ENCODE measurements around the gene AKR1B1. TPM values are rescaled to one million over a fixed set of nuclear protein-coding genes. Genes with fewer than 3 reads are reported as not detected.

AKR1B1 gene
- total and polyA plus RNA-seq, 2 of the 4 experiments (the other 2 are of a cell fraction): 90.9 to 201 TPM

DNA sequence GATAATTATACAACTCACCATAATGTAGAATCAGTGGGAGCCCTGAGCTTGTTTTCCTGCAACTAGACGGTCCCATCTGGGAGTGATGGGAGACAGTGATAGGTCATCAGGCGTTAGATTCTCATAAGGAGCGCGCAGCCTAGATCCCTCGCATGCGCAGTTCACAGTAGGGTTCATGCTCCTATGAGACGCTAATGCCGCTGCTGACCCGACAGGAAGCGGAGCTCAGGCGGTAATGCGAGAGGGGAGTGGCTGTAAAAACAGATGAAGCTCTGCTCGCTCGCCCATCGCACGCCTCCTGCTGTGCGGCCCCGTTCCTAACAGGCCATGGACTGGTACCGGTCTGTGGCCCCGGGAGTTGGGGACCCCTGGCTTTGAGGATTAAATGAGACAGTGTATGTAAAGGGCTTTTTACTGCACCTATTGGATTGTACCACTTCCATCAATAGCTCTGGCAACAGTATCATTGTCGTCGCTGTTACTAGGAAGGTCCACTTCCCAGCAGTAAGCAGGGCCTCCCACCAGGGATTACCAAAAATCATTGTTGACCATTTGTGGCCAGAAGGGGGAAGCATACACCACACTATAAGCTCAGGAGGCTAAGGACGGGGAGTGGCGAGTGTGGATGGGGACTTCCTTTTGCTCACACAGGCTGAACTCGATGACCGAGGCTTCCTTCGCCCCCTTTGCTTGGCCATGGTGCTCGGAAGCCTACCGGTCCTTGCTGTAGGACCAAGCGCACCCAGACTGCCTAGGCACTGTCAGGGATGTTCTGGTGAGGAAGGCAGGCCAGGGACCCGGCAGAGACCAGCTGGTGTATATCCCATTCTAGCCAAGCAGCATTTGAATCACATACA is 26.4 kb downstream of the AKR1B1 start:
- H2BK120ac ChIP-seq (ENCODE audit: low read depth, low read length): peak overlapping the region; percentile 96
- H3K4ac ChIP-seq (ENCODE audit: low read depth, low read length): peak overlapping the region; percentile 97
- CTCF ChIA-PET: interaction anchor here (0.6 to 2.5 kb wide), 25 partner anchors 10 to 178 kb away, joined by 3 to 43 read pairs (median 4); no protein-coding TSS in a partner anchor
- DNase-seq (peak; percentile 91), ATAC-seq (ENCODE audit: low read depth) (peak; percentile 97)
- POLR2A ChIA-PET (ENCODE audit: unreplicated experiment): interaction anchor here (0.5 to 0.7 kb wide), 4 partner anchors 20 to 437 kb away, joined by 3 read pairs; no protein-coding TSS in a partner anchor
- peak overlapping the region; percentile 75 for H3K23ac ChIP-seq (ENCODE audit: low read depth, low read length)
- intact Hi-C loops (cut with micrococcal nuclease) (loop anchor here (1.0 to 10.0 kb wide), 5 partner anchors 46 to 242 kb away; no protein-coding TSS in a partner anchor), in situ Hi-C loops (cut with MboI; ENCODE audit: low sequenced_read_pairs) (loop anchor here (5.0 kb wide), 1 partner anchor 80 kb away; no protein-coding TSS in a partner anchor), dilution Hi-C loops (cut with HindIII; ENCODE audit: low sequenced_read_pairs, unreplicated experiment) (no loop called here)
- H2AK9ac ChIP-seq (replicated peaks; ENCODE audit: low read depth, low read length, poor library complexity): peak overlapping the region; percentile 60
- 13% methylated on average over 5 of the region's 31 CpGs; no CpG with 5 or more reads in 1 of the 2 experiments for WGBS, 2 experiments (ENCODE audit: extremely low coverage in 2 of 2, insufficient read length in 1 of 2)
- H3K14ac ChIP-seq (replicated peaks; ENCODE audit: low read depth, low read length): peak overlapping the region; percentile 93
- H2AK5ac ChIP-seq (ENCODE audit: low read depth, low read length): peak overlapping the region; percentile 68; the same call in 1 of the 2 replicates
- no TSS peak for BruUV-seq (replicated peaks)
- H3K36me3 ChIP-seq (ENCODE audit: control insufficient read depth, insufficient read depth, low read length): no peaks in the 10 kb centered on the region
- peak overlapping the region; percentile 51 for H3K27ac ChIP-seq (ENCODE audit: insufficient read depth, low read length)
- H2BK5ac ChIP-seq (ENCODE audit: low read depth, low read length, poor library complexity, severe bottlenecking): peak overlapping the region; percentile 69
- peak overlapping the region; percentile 90 for H4K91ac ChIP-seq (ENCODE audit: insufficient read depth, low read depth, low read length)
- peak overlapping the region; percentile 43 for H3K4me3 ChIP-seq (ENCODE audit: insufficient read depth, low read depth, low read length)
- peak overlapping the region; percentile 86; the same call in 2 of the 3 replicates for H2BK15ac ChIP-seq (ENCODE audit: low read depth, low read length)
- peaks cover 8% of the 10 kb centered on the region for H3K4me1 ChIP-seq (ENCODE audit: control insufficient read depth, insufficient read depth, low read length)
- H3K9ac ChIP-seq (ENCODE audit: low read depth, low read length): peak overlapping the region; percentile 64
- H3K18ac ChIP-seq (ENCODE audit: low read depth, low read length): peak overlapping the region; percentile 58; the same call in 1 of the 2 replicates
- peak overlapping the region; percentile 93 for H2BK20ac ChIP-seq (ENCODE audit: low read depth, low read length)
- H3K9me1 ChIP-seq (ENCODE audit: insufficient read depth, low read length): peaks cover 8% of the 10 kb centered on the region; the same call in 1 of the 2 replicates
- no peaks in the 10 kb centered on the region for H3K79me1 ChIP-seq (ENCODE audit: low read depth in 1 of 2, low read length in 2 of 2)
- H3K56ac ChIP-seq (ENCODE audit: extremely low read depth, insufficient read depth, low read length): peak overlapping the region; percentile 5; the same call in 1 of the 2 replicates
- H2AFZ ChIP-seq (replicated peaks; ENCODE audit: low read length, poor library complexity): peak overlapping the region; percentile 99
- H4K5ac ChIP-seq (ENCODE audit: low read depth, low read length): peak overlapping the region; percentile 85; the same call in 1 of the 2 replicates
- H3K4me2 ChIP-seq (ENCODE audit: low read depth, low read length): peak overlapping the region; percentile 85
- H3K27me3 ChIP-seq (ENCODE audit: control insufficient read depth, insufficient read depth, low read length): peaks cover 2% of the 10 kb centered on the region
- H4K8ac ChIP-seq (ENCODE audit: low read depth in 2 of 2, low read length in 2 of 2): peak overlapping the region; percentile 61 to 96; a peak in 3 of 4 replicates
- H4K20me1 ChIP-seq (ENCODE audit: insufficient read depth, low read length): no peaks in the 10 kb centered on the region
- H3K9me3 ChIP-seq (ENCODE audit: control insufficient read depth, insufficient read depth, low read length): no peaks in the 10 kb centered on the region; the same call in 1 of the 2 replicates
- TF ChIP-seq POLR2A (IDR thresholded peaks at IDR 0.05; ENCODE audit: low read depth, low read length) (no peak), MXI1 (IDR thresholded peaks at IDR 0.05; ENCODE audit: borderline replicate concordance, low read depth, low read length) (no peak), CEBPB (IDR thresholded peaks at IDR 0.05; ENCODE audit: low read depth, low read length) (no peak), BHLHE40 (IDR thresholded peaks at IDR 0.05; ENCODE audit: low read depth, low read length) (no peak), CHD1 (IDR thresholded peaks at IDR 0.05; ENCODE audit: low read depth, low read length) (no peak), MAFK (IDR thresholded peaks at IDR 0.05; ENCODE audit: low read depth, low read length) (no peak), RFX5 (IDR thresholded peaks at IDR 0.05; ENCODE audit: low read depth, low read length) (peak; percentile 56; the same call in 1 of the 2 replicates), SMC3 (IDR thresholded peaks at IDR 0.05; ENCODE audit: low read depth, low read length) (peak; percentile 90), RAD21 (IDR thresholded peaks at IDR 0.05; ENCODE audit: low read length) (peak; percentile 92)
- TF ChIP-seq, protein P1, sequence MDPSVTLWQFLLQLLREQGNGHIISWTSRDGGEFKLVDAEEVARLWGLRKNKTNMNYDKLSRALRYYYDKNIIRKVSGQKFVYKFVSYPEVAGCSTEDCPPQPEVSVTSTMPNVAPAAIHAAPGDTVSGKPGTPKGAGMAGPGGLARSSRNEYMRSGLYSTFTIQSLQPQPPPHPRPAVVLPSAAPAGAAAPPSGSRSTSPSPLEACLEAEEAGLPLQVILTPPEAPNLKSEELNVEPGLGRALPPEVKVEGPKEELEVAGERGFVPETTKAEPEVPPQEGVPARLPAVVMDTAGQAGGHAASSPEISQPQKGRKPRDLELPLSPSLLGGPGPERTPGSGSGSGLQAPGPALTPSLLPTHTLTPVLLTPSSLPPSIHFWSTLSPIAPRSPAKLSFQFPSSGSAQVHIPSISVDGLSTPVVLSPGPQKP (IDR thresholded peaks at IDR 0.05; ENCODE audit: borderline replicate concordance, low read depth, low read length): no peak
- TF ChIP-seq, protein P2, sequence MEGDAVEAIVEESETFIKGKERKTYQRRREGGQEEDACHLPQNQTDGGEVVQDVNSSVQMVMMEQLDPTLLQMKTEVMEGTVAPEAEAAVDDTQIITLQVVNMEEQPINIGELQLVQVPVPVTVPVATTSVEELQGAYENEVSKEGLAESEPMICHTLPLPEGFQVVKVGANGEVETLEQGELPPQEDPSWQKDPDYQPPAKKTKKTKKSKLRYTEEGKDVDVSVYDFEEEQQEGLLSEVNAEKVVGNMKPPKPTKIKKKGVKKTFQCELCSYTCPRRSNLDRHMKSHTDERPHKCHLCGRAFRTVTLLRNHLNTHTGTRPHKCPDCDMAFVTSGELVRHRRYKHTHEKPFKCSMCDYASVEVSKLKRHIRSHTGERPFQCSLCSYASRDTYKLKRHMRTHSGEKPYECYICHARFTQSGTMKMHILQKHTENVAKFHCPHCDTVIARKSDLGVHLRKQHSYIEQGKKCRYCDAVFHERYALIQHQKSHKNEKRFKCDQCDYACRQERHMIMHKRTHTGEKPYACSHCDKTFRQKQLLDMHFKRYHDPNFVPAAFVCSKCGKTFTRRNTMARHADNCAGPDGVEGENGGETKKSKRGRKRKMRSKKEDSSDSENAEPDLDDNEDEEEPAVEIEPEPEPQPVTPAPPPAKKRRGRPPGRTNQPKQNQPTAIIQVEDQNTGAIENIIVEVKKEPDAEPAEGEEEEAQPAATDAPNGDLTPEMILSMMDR (conservative IDR thresholded peaks at IDR 0.05; ENCODE audit: low read depth, low read length): peak; percentile 84
- TF ChIP-seq, protein P3, sequence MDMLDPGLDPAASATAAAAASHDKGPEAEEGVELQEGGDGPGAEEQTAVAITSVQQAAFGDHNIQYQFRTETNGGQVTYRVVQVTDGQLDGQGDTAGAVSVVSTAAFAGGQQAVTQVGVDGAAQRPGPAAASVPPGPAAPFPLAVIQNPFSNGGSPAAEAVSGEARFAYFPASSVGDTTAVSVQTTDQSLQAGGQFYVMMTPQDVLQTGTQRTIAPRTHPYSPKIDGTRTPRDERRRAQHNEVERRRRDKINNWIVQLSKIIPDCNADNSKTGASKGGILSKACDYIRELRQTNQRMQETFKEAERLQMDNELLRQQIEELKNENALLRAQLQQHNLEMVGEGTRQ (IDR thresholded peaks at IDR 0.05; ENCODE audit: low read depth, low read length): no peak

Data from IMR-90 (cell line).